HG03378 (cell line): ENCODE measurements around the gene SMIM20.
A peak's percentile ranks its signal among the peaks of the same experiment; 100 is the strongest.
"Not testable (repeated sequence)": the region's sequence is repeated elsewhere in the genome, so short reads cannot be mapped to it uniquely, and the experiment has no call there.

Source experiments
- ATAC-seq: cut with Tn5 transposase; IDR thresholded peaks from one replicate; pipeline ENCODE4 v1.9.1; 2021; ENCODE audit warnings: mild to moderate bottlenecking, moderate library complexity; ENCODE audit not compliant: unreplicated experiment

Gene SMIM20

DNA sequence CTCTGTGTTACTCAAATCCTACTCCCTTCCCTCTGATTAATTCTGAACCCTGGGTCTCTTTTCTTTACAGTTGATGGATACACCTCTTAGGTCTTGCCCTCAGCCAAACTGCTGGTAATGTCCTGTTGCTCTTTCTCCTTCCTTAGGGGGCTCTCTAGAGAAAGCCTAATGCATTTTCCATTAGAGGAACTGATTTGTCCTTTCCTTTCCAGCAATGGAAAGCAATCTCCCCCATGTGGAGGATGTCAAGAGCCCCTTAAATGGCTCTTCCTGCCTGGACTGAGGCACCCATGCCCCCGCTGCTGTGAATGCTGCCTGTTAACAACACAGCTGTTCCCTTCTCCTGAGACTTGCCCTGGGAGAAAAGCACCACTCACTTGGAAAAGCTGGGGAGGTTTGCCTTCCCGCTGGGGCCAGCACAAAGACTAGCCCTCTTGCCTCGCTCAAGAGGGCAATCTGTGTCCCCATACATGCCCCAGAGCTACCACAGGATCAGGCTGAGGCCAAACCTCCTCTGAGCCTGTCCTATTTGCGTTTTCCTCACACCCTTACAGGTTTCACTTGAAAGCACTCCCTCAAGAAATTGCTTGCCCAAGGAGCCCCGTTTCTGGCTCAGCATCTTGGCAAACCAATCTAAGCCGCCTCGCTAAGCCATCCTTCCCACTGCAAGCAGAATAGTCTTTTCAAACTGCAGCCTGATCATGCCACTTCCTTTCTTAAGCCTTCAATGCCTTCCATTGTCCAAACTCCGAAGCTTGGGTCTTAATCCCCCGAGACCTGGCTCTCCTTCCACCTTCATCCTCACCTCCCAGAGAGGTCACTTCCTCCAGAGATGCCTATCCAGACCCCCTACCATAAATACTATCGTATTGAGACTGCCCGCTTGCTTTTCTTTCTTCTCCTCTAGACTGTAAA, 23.2 kb upstream of the SMIM20 start:
- no peak for ATAC-seq

DNA sequence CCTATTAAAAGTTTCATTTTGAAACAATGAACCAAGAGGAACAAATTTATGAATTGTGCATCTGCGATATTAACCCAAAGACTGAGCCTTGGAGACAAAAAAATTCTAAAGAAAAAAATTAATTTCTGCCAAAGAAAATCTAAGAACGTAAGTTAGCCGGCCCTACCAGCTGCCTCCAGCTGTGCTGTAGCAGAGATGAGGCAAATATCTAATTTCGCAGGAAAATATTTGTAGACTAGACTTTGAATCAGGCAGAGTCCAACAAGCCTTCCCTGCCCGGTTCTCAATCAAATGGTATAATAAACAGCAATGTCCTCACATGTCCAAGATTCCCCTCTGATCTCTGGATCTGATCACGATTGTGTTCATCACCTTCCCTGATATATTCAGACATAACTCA, 21.2 kb upstream of the SMIM20 start:
- ATAC-seq = no peak

DNA sequence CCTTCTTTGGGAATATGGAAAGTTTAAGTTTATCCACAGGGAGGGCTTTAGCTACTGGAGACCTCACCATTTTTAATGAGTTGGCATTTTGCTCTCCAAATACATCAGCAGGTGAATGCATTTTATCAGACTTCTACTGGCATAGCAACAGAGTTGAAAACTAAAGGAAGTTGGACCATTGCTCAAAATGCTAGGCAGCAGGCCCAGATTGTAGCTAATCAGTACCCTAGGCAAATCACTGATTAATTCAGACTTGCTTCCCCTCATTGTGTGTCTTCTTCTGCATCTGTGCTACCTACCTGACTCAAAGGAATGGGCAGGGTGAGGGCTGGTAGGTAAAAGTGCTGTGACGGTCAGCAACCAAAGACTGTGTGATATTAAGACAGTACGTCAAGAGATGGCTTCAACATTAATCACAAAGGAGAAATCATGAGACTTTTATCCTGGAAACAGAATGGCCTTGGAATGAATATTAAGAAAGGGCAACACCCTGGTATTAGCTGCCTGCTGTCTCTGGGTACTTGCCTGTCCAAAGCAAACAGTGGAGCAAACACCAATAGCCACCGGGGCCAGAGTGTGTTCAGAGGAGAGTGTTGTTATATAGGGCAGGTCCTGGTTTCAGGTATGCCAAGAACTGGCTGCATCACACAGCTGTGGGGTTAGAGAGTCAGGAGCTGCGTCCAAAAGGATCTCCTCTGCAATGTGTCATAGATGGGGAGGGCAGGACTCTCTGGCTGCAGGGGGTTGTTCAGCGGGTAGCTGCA, 17.1 kb upstream of the SMIM20 start:
- ATAC-seq = no peak

DNA sequence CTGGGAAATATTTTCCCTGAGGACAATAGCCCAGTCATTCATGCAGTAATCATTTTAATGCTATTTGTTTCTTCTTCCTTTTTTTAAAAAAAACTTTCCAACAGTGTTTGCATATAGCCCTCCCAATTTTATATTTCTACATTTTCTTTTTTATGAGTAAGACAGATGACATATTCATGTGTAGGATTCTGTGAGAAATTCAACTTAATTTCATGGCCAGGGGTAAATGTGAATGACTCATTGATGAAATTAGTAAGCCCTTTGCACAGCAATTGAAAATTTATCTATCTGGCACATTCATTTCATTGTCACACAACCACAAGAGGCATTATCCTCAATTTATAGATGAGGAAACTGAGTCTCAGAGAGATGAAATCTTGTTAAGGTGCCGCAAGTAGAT, 13.7 kb upstream of the SMIM20 start:
- ATAC-seq = no peak

DNA sequence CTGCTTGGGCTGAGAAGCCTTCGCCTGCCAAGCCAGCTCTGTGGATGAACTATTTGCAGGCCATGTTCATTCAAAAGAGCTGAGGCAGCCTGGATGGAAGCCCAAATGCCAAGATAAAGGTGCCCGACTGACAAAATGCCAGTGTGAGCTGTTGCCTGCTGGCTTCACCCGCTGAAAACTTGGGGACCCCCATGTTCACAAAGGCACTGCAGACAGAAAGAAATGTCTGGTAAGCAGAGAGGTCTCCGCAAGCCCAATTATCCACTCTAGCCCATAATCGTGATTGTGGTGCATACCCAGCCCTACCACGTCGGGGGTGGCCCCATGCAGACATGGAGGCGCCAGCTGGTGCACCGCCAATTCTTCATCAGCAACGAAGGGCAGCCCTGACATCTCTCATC, 13.0 kb upstream of the SMIM20 start:
- ATAC-seq = no peak

DNA sequence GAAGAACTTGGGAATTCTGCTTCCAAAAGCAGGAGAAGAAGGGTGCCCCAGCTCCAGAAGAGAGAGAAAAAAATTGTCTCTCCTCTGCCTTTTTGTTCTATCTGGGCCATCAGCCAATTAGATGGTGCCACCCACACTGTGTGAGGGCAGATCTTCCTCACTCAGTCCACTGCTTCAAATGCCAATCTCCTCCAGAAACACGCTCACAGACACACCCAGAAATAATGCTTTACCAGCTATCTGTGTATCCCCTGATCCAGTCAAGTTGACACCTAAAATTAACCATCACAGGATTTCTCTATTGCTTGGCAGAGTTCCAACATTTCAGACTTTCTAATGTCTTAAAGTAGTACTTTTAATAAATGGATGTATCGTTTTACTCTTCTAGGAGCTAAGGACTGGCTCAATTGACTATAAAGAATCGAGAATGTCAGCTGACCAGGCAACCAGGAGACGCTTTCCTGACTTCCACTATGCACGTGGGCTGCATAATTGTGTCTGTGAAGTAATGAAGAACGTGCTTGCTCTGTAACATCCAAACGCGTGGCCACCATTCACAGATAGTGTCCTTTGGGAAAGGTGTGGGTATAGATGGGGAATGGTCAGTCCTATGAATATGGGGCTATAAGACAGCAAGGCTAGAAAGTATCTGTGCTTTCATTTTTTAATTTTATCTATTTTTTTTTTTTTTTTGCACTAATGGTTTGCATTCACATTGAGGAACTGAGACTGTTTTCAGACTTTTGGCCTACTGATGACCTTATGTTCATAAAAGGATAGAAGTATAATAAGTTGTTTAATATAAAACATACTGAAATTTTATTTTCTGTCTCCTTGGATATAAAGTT, 9.9 kb upstream of the SMIM20 start:
- ATAC-seq = peak; percentile 56

DNA sequence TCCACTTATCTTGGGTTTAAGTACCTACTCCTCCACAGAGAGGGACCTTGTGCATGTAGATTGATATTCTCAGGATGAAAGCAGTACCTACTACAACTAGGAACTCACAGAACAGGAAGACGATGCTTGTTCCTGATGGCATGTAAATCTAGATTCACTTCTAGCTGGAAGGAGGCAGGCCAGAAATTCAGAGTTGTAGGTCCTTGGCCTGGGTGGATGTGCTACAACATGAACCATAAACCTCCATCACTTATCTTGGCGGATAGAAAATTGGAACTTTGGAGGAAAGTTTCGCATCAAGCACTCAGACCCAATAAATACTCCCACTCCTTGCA, 9.3 kb upstream of the SMIM20 start:
- ATAC-seq = peak; percentile 30

DNA sequence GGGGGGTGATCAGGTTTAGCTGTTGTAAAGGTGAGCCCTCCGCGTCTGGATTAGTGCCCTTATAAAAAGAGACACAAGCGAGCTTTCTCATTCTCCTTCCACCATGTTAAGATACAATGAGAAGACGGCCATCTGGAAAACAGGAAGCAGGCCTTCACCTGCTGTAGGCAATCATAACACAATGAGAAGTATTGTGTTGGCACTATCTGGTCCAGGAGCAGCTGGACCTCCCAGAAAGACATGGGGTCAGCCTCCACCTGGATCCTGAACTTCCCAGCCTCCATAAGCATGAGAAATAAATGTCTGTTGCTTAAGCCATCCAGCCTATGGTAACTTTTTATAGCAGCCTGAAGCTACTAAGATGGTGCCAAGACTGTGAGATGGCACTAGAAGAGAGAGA, 8.6 kb upstream of the SMIM20 start:
- ATAC-seq = no peak

DNA sequence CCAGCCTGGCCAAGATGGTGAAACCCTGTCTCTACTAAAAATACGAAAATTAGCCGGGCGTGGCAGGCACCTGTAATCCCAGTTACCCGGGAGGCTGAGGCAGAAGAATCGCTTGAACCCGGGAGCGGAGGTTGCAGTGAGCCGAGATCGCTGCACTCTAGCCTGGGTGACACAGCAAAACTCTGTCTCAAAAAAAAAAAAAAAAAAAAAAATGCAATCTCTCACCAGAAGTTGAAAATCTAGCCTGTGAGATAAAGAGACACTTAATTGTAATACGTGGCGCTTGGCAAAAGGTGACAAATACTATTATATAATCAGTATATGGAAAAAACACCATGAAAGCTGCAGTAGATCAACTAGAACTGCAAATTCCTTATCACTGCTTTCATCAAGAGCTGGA, 7.9 kb upstream of the SMIM20 start:
- ATAC-seq = not testable (repeated sequence)

DNA sequence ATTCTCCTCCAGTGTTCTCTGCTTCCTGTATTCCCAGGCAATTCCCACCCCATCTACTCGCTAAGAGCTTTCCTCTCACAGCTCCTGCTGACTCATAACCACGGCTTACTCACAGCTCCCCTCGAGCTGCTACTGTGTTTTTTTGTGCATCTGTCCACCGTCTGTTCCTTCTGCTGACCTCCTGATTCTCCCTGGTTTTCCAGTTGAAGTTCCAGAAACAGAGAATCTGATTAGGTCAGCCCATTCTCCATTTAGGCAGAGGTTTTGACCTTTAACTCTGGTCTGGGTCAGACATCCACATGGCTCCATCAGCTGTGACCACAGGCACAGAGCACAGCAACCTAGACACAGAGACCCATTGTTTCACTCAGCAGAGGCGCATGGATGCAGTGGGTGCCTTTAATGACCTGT, 5.5 kb upstream of the SMIM20 start:
- no peak for ATAC-seq

DNA sequence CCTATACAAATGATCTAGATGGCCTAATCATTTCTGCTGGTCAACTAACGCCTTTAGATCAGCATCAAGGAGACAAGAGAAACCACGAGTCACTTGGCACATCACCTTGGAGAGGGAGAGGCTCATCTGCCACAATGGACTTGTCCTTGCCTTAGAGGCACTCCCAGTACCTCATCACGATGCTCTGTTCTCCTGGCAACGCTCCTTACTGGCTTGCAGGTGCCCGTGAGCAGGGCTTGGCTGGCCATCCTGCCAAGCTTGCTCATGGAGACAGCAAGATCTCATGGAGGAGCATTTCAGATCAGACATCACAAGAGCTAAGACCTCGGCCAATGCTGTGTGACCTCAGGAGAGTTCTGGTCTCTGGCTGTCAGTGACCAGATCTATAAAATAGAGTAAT, 2.7 kb upstream of the SMIM20 start:
- no peak for ATAC-seq

DNA sequence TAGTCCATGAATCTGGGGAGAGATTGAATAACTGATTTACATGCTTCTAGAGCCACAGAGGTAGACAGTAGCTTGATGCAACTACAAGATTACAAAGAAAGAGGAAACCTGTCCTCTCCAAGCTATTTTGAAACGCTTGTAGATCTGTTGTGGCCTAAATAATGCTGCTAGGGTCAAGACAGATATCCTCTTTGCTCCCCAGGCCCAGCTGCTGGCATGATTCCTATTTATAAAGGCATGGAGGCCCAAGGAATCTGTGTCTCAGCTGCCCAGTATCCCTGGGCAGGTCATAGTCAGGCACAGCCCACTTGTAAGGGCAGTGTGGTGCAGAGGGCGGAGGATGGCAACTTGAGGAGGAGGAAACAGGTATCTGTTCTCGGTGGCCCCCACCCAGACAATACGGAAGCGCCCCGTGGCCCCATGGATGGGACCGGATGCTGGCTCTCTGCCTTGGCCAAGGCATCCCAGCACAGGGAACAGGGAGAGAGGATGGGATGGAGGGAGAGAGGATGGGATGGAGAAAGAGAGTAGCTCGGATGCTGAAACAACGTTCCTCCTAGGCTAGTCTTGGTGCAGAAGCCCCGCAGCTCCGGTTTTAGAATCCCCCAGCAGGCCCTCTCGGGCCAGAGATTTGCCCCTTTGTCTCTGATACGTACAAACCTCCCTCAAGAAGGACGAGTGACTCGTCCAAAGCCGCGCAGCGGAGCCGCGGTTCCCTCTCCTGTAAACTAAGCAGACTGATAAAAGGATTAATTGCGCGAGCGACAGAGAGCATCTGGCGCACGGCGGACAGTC, 767 bp upstream of the SMIM20 start:
- peak; percentile 32 for ATAC-seq

DNA sequence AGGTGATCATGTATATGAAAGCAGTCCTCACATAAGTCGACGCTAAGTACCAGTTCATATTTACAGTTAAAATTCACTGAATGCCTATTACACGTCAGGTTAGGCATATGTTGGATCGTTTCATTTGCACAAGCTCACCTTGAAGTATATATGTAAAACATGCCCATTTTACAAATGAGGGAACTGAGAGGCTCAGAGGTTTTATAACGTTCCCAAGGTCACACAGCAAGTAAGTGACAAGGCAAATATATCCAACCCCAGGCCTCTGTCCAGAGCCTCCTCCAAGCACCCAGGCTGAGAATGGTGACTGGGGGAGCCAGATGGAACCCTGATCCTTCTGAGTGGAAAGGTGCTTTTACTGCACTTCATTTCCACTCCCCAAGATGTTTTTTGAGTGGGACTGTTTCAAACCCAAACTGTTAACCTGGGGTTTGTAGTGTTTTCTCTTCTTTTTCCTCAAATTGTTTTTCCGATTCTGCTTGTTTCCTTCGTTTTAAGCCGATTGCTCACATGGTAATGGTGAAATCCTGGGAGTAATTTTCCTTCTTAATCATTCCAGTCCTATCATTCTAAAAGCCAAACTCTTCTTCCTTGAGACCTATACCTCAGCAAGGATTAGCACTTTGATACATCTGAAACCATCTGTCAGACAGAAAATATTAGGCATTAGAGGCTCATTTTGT, 791 bp downstream of the SMIM20 start:
- no peak for ATAC-seq

DNA sequence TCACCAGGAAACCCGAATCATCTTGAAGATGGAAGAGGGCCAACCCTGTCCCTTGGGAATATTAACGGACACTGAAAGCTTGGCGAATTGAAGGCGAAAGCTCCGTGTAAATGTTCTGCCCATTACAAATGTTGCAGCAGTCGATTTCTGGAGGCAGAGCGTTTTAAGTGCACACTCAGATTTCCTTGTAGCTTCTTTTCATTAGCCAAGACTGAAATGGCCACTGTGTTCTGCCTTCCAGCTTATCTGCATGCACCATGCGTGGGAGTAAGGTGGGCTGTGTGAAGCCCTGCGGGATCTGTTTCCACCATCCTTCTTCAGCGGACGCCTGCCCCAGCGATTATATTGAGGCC, 1.3 kb downstream of the SMIM20 start:
- ATAC-seq = no peak

DNA sequence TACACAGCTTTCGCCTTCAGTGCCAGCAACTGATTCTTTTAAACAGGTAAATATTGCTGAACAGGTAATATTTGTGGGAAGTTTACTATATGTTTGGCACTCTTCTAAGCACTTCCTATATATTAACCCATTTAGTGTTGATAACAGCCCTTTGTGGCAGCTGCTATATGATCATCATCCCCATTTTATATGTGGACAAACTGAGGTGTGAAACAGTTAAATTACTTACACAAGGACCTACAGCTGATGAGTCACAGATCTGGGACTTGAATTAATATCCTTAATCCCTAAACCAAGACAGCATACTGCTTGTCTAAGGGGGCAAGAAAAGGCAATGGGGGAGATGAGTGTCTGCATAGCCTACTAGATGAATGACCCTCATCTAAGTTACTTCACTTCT, 2.9 kb downstream of the SMIM20 start:
- ATAC-seq = no peak

DNA sequence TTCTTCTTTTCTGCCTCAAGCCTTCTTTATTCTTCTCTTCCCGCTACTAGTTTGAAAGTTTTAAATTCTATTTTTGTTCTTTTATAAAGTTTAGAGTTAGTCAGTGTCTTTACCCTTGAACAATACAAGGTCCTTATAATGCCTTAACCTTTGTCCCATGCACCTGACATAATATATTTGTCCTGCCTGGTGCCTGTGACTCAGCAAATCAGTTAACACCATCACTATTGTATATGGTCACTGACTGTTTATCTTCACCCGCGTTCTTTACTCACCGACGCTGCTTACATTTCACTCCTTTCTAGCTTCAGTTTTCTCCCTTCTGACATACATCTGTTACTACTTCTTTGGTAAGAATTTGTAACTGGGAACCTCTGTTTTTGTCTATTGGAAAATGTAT, 5.7 kb downstream of the SMIM20 start:
- no peak for ATAC-seq

DNA sequence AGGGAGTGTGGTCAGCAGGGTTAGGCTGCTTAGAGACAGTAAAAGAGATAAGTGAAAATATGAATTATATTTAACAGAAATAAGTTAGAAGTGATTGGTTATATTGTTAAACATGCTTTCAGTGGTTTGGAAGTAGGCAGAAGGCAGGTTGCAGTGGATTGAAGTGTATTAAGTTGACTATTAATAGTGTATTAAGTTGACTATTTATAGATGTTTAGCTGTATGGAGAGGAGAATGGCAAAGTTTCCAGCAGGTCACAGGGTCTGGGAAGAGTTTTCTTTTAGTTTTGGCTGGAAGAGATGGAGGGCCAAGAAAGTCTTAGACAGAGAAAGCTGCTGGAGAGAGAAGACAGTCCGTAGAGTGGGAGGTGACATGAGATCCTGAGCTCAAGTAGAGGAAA, 7.9 kb downstream of the SMIM20 start:
- no peak for ATAC-seq

DNA sequence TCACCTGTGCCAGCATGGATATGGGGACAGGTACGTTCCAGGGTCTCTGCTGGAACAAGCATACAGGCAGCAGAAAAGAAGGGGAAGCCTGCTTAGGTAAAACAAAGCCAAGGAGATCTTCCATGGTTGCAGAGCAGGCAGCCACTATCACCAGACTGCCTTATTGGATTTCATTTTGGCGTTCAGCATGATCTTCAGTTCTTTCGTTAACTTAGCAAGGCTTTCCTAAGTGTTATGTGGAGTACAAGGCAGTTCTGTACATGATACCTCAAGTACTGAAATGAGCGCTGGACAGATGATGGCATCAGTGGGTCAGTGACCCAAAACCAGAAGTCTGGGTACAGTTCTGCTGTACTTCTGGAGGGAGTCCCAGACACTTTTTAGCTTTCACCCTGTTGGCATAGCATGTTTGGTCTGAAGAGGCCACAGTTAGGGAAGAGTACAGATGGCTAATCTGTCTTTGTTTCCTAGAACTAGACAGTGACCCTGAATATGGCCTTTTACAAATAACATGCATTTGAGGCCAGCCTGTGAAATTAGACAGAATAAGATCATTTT, 8.9 kb downstream of the SMIM20 start:
- no peak for ATAC-seq

DNA sequence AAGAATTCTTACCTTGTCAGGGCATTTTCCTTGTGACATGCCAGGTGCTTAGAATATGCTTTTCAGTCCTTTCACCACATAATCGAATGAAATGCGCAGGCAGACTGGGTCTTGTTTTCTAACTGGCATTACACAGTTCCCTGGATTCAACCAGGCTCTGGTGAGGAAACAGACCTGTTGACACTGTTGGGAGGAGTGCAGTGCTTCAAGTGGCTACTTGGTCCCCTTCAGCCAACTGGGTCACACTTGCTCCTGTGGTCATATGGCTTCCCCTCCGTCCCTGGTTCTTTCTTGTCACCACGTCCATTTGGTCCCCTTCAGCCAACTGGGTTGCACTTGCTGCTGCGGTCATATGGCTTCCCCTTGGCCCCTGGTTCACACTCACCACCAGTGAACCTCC, 9.7 kb downstream of the SMIM20 start:
- ATAC-seq = no peak
